ENCODE measurements around the gene S100Z.
"Not testable (repeated sequence)": the region's sequence is repeated elsewhere in the genome, so short reads cannot be mapped to it uniquely, and the experiment has no call there.

S100Z gene

GRCh38 chr5:76855961-76856360, 6.1 kb downstream of the S100Z start:
- Histone ChIP-seq H3K4me1 (ENCODE audit: control insufficient read depth in 1 of 2, insufficient read depth in 2 of 2, low read length in 2 of 2) (no peaks in the 10 kb centered on the region), H3K9me3 (ENCODE audit: control insufficient read depth in 1 of 2, low read length in 2 of 2) (no peaks in the 10 kb centered on the region), H3K4me3 (ENCODE audit: low read depth in 1 of 2, low read length in 2 of 2) (no peak overlapping the region), H3K27ac (ENCODE audit: low read length) (no peak overlapping the region), H3K36me3 (ENCODE audit: control insufficient read depth in 1 of 2, insufficient read depth in 2 of 2, low read length in 2 of 2) (no peaks in the 10 kb centered on the region), H3K27me3 (ENCODE audit: low read depth, low read length) (no peaks in the 10 kb centered on the region)

- not testable (repeated sequence) for H3K4me1 ChIP-seq (ENCODE audit: control insufficient read depth in 1 of 2, insufficient read depth in 2 of 2, low read length in 2 of 2); H3K9me3 ChIP-seq (ENCODE audit: control insufficient read depth in 1 of 2, low read length in 2 of 2); H3K36me3 ChIP-seq (ENCODE audit: control insufficient read depth in 1 of 2, insufficient read depth in 2 of 2, low read length in 2 of 2); H3K27ac ChIP-seq (ENCODE audit: low read length); H3K4me3 ChIP-seq (ENCODE audit: low read depth in 1 of 2, low read length in 2 of 2); H3K27me3 ChIP-seq (ENCODE audit: low read depth, low read length)
These were observed 7.0 kb downstream of the S100Z start for GRCh38 chr5:76856800-76857199.

- Histone ChIP-seq H3K36me3 (ENCODE audit: control insufficient read depth in 1 of 2, insufficient read depth in 2 of 2, low read length in 2 of 2) (no peaks in the 10 kb centered on the region), H3K4me3 (ENCODE audit: low read depth in 1 of 2, low read length in 2 of 2) (no peak overlapping the region), H3K27ac (ENCODE audit: low read length) (no peak overlapping the region), H3K4me1 (ENCODE audit: control insufficient read depth in 1 of 2, insufficient read depth in 2 of 2, low read length in 2 of 2) (no peaks in the 10 kb centered on the region), H3K9me3 (ENCODE audit: control insufficient read depth in 1 of 2, low read length in 2 of 2) (no peaks in the 10 kb centered on the region), H3K27me3 (ENCODE audit: low read depth, low read length) (no peaks in the 10 kb centered on the region)
These were observed 9.9 kb downstream of the S100Z start for GRCh38 chr5:76859591-76860247.

GRCh38 chr5:76861612-76862011, 11.8 kb downstream of the S100Z start:
- H3K27me3 ChIP-seq (ENCODE audit: low read depth, low read length), result no peaks in the 10 kb centered on the region
- no peaks in the 10 kb centered on the region for H3K9me3 ChIP-seq (ENCODE audit: control insufficient read depth in 1 of 2, low read length in 2 of 2)
- H3K4me3 ChIP-seq (ENCODE audit: low read depth in 1 of 2, low read length in 2 of 2), result no peak overlapping the region
- no peak overlapping the region for H3K27ac ChIP-seq (ENCODE audit: low read length)
- H3K36me3 ChIP-seq (ENCODE audit: control insufficient read depth in 1 of 2, insufficient read depth in 2 of 2, low read length in 2 of 2), result no peaks in the 10 kb centered on the region
- no peaks in the 10 kb centered on the region for H3K4me1 ChIP-seq (ENCODE audit: control insufficient read depth in 1 of 2, insufficient read depth in 2 of 2, low read length in 2 of 2)

- Histone ChIP-seq H3K4me3 (ENCODE audit: low read depth in 1 of 2, low read length in 2 of 2) (no peak overlapping the region), H3K27me3 (ENCODE audit: low read depth, low read length) (no peaks in the 10 kb centered on the region), H3K27ac (ENCODE audit: low read length) (no peak overlapping the region), H3K4me1 (ENCODE audit: control insufficient read depth in 1 of 2, insufficient read depth in 2 of 2, low read length in 2 of 2) (no peaks in the 10 kb centered on the region), H3K9me3 (ENCODE audit: control insufficient read depth in 1 of 2, low read length in 2 of 2) (no peaks in the 10 kb centered on the region), H3K36me3 (ENCODE audit: control insufficient read depth in 1 of 2, insufficient read depth in 2 of 2, low read length in 2 of 2) (no peaks in the 10 kb centered on the region)
These were observed 13.2 kb downstream of the S100Z start for GRCh38 chr5:76863001-76863400.

- Histone ChIP-seq H3K4me1 (ENCODE audit: control insufficient read depth in 1 of 2, insufficient read depth in 2 of 2, low read length in 2 of 2) (no peaks in the 10 kb centered on the region), H3K36me3 (ENCODE audit: control insufficient read depth in 1 of 2, insufficient read depth in 2 of 2, low read length in 2 of 2) (no peaks in the 10 kb centered on the region), H3K27me3 (ENCODE audit: low read depth, low read length) (no peaks in the 10 kb centered on the region), H3K9me3 (ENCODE audit: control insufficient read depth in 1 of 2, low read length in 2 of 2) (no peaks in the 10 kb centered on the region), H3K4me3 (ENCODE audit: low read depth in 1 of 2, low read length in 2 of 2) (no peak overlapping the region), H3K27ac (ENCODE audit: low read length) (no peak overlapping the region)
These were observed 16.7 kb downstream of the S100Z start for GRCh38 chr5:76866503-76866902.

- no peaks in the 10 kb centered on the region for H3K36me3 ChIP-seq (ENCODE audit: control insufficient read depth in 1 of 2, insufficient read depth in 2 of 2, low read length in 2 of 2)
- H3K27ac ChIP-seq (ENCODE audit: low read length), result no peak overlapping the region
- no peaks in the 10 kb centered on the region for H3K27me3 ChIP-seq (ENCODE audit: low read depth, low read length)
- H3K4me3 ChIP-seq (ENCODE audit: low read depth in 1 of 2, low read length in 2 of 2), result no peak overlapping the region
- H3K4me1 ChIP-seq (ENCODE audit: control insufficient read depth in 1 of 2, insufficient read depth in 2 of 2, low read length in 2 of 2), result no peaks in the 10 kb centered on the region
- H3K9me3 ChIP-seq (ENCODE audit: control insufficient read depth in 1 of 2, low read length in 2 of 2), result no peaks in the 10 kb centered on the region
These were observed 17.2 kb downstream of the S100Z start for GRCh38 chr5:76867038-76867437.

- H3K4me3 ChIP-seq (ENCODE audit: low read depth in 1 of 2, low read length in 2 of 2), result no peak overlapping the region
- no peak overlapping the region for H3K27ac ChIP-seq (ENCODE audit: low read length)
- no peaks in the 10 kb centered on the region for H3K27me3 ChIP-seq (ENCODE audit: low read depth, low read length)
- H3K9me3 ChIP-seq (ENCODE audit: control insufficient read depth in 1 of 2, low read length in 2 of 2), result no peaks in the 10 kb centered on the region
- no peaks in the 10 kb centered on the region for H3K4me1 ChIP-seq (ENCODE audit: control insufficient read depth in 1 of 2, insufficient read depth in 2 of 2, low read length in 2 of 2)
- no peaks in the 10 kb centered on the region for H3K36me3 ChIP-seq (ENCODE audit: control insufficient read depth in 1 of 2, insufficient read depth in 2 of 2, low read length in 2 of 2)
These were observed 18.2 kb downstream of the S100Z start for GRCh38 chr5:76867827-76868693.

- Histone ChIP-seq H3K4me1 (ENCODE audit: control insufficient read depth in 1 of 2, insufficient read depth in 2 of 2, low read length in 2 of 2) (peaks cover 0 to 3% of the 10 kb centered on the region in 2 donors), H3K9me3 (ENCODE audit: control insufficient read depth in 1 of 2, low read length in 2 of 2) (no peaks in the 10 kb centered on the region), H3K4me3 (ENCODE audit: low read depth in 1 of 2, low read length in 2 of 2) (no peak overlapping the region), H3K27me3 (ENCODE audit: low read depth, low read length) (no peaks in the 10 kb centered on the region), H3K36me3 (ENCODE audit: control insufficient read depth in 1 of 2, insufficient read depth in 2 of 2, low read length in 2 of 2) (no peaks in the 10 kb centered on the region), H3K27ac (ENCODE audit: low read length) (no peak overlapping the region)
These were observed 20.2 kb downstream of the S100Z start for GRCh38 chr5:76870046-76870445.

GRCh38 chr5:76874088-76874581, 24.3 kb downstream of the S100Z start:
- H3K4me3 ChIP-seq (ENCODE audit: low read depth in 1 of 2, low read length in 2 of 2), result no peak overlapping the region
- peaks cover 0 to 3% of the 10 kb centered on the region in 2 donors for H3K4me1 ChIP-seq (ENCODE audit: control insufficient read depth in 1 of 2, insufficient read depth in 2 of 2, low read length in 2 of 2)

GRCh38 chr5:76888733-76889300, 39.0 kb downstream of the S100Z start:
- Histone ChIP-seq H3K9me3 (ENCODE audit: control insufficient read depth in 1 of 2, low read length in 2 of 2) (no peaks in the 10 kb centered on the region), H3K36me3 (ENCODE audit: control insufficient read depth in 1 of 2, insufficient read depth in 2 of 2, low read length in 2 of 2) (no peaks in the 10 kb centered on the region), H3K27ac (ENCODE audit: low read length) (no peak overlapping the region), H3K4me3 (ENCODE audit: low read depth in 1 of 2, low read length in 2 of 2) (no peak overlapping the region), H3K27me3 (ENCODE audit: low read depth, low read length) (no peaks in the 10 kb centered on the region), H3K4me1 (ENCODE audit: control insufficient read depth in 1 of 2, insufficient read depth in 2 of 2, low read length in 2 of 2) (no peaks in the 10 kb centered on the region)

More at GRCh38 chr5:76874088-76874581, 24.3 kb downstream of the S100Z start:
- no peaks in the 10 kb centered on the region for H3K9me3 ChIP-seq (ENCODE audit: control insufficient read depth in 1 of 2, low read length in 2 of 2)
- no peaks in the 10 kb centered on the region for H3K36me3 ChIP-seq (ENCODE audit: control insufficient read depth in 1 of 2, insufficient read depth in 2 of 2, low read length in 2 of 2)
- H3K27ac ChIP-seq (ENCODE audit: low read length), result no peak overlapping the region
- H3K27me3 ChIP-seq (ENCODE audit: low read depth, low read length), result no peaks in the 10 kb centered on the region

All from muscle layer of duodenum (tissue), 2 donors.